NCI-H2196 treated with DMSO at 0.1 percent for 48 hours (cell line): ENCODE results near the gene DOK1.

Experiments used
- DNase-seq: peaks from one replicate; lab custom pipeline; 2025; ENCODE audit not compliant: unreplicated experiment; lab: John Stamatoyannopoulos, UW

The DOK1 gene

DNA sequence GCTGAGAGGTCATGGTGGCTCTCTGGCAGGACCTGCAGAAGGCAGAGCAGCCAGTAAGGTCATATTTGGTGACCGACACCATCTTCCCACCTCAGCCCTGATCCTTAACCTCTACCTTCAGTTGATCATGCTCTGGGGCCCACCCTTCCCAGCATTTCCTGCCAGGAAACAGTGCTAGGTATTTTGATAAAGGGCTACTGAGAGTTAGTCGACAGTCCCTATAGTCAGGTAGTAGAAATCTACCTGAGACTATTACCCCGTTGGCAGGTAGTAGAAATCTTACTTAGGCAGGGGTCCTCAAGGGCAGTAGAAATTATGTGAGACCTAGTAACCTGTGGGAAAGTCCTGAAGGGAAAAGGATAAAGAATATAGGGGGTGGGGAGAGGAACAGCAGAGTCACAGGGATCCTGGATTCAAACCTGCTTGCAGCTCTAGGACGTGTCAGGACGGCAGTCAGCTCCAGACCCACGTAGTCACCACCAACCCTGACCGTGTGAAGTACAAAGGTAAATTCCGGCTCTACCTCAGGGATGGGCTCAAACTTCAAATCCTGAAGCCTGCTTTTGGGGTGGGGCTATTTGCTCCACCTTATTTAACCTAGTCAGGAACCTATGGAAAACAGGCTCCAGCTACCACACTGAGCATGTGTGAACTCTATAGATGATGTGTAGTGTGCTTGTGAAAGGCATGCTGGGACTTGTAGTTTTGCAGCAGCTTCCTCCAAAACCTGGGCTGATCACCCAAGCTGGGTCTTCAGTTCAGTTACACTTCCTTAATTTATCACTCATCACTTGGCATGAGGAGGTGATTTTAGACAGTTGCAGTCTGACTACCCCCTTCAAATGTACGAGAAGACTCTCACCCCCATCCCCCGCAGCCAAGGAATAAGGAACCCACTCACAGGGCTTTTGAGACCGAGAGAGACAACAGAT lies 28.5 kb upstream of the DOK1 start, which contains the start of gene DQX1:
TSS of gene DQX1 (minus strand) at position 515 of the 932 bp plus-strand sequence. CDS start at position 13, 502 bp downstream.
- DNase-seq: no peak

- DNase-seq: no peak
Observed at GRCh38 chr2:74526649-74527230, 27.8 kb upstream of the DOK1 start.

GRCh38 chr2:74527741-74528140 lies 26.8 kb upstream of the DOK1 start:
- no peak for DNase-seq

GRCh38 chr2:74528600-74529356 lies 25.7 kb upstream of the DOK1 start:
- DNase-seq: no peak

DNA sequence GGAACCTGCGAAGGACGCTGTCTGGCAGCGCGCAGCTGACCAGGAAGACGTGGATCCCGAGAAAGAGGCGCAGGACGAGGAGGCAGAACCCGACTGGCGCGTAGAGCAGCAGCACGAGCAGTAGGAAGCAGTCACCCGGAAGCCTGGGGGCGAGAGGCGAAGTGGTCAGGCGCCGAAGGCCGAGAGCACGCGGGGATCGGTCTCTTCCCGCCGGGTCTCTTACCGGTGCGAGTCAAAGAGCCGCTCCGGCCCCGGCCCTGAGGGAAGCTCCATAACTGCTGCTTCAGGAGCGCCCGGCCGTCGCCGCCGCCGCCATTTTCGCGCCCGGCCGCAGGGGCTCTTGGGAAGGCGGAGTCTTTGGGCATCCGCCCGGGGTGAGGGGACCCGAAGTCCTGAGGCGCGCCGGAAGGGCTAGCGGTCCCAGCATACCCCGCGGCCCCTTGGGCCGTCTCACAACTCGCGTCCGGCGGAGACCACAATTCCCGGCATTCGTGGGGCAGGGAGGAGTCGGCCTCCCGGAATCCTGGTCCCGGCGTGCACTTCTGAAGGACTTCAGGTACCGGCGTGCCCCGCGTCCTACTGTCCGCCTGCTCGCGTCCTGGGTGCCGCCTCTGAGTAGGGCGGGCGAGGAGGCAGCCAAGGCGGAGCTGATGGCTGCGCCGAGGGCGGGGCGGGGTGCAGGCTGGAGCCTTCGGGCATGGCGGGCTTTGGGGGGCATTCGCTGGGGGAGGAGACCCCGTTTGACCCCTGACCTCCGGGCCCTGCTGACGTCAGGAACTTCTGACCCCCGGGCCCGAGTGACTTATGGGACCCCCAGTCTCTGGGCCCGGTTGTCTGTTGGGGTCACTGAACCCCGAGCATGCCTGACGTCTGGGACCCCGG lies 24.9 kb upstream of the DOK1 start, which contains the start of the genes AUP1 and HTRA2:
TSS of gene AUP1 (minus strand) at position 350 of the 882 bp plus-strand sequence. CDS start at position 273, 77 bp downstream.
TSS of gene HTRA2 (plus strand) at position 577 of the 882 bp plus-strand sequence. CDS start at position 651, 74 bp downstream.
- peak; percentile 84 for DNase-seq

DNA sequence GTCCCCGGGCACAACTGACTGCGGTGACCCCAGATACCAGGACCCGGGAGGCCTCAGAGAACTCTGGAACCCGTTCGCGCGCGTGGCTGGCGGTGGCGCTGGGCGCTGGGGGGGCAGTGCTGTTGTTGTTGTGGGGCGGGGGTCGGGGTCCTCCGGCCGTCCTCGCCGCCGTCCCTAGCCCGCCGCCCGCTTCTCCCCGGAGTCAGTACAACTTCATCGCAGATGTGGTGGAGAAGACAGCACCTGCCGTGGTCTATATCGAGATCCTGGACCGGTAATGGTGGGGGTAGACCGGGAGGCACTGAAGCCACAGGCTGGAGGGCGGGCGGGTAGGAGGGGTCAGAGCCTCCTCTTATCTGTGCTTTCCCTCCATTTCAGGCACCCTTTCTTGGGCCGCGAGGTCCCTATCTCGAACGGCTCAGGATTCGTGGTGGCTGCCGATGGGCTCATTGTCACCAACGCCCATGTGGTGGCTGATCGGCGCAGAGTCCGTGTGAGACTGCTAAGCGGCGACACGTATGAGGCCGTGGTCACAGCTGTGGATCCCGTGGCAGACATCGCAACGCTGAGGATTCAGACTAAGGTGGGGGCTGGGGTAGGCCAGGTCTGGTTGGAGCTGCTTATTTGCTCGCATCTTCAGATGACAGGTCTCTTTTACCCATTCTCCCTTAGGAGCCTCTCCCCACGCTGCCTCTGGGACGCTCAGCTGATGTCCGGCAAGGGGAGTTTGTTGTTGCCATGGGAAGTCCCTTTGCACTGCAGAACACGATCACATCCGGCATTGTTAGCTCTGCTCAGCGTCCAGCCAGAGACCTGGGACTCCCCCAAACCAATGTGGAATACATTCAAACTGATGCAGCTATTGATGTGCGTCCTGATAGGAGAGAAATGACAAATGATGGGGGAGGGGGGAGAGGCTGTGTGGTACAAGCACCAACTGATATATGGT lies 24.0 kb upstream of the DOK1 start:
- no peak for DNase-seq

DNA sequence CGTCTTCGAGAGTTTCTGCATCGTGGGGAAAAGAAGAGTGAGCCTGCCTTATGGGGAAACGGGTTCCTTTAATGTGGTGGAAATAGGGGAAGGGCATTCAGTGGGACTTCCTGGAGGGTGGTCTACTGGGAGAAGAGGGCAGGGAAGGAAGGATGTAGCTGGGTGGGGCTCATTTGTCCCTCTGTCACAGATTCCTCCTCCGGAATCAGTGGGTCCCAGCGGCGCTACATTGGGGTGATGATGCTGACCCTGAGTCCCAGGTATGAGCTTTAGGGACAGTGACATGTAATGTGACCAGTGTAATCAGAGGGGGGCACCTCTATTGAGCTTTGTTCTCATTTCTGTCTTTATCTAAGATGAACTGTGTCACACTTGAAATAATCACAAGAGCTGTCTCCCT lies 22.9 kb upstream of the DOK1 start:
- DNase-seq: no peak

DNA sequence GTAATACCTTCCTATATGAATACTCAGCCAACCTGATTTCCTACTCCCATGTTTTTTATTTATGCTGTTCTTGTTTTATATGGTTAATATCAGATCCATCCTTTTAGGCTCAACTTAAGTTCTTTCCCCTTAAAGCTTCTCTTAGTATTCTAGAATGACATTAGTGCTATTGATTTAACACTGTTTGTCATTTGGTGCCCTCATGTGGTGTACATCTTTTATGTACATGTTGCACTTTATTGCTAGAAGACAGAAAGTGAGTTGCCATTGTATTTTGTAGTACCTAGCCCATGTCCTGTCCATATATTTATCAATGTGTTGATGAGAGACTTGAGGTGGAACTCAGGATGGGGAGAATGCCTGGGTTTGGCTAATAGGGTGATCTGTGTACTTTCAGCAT lies 22.3 kb upstream of the DOK1 start:
- DNase-seq: no peak

DNA sequence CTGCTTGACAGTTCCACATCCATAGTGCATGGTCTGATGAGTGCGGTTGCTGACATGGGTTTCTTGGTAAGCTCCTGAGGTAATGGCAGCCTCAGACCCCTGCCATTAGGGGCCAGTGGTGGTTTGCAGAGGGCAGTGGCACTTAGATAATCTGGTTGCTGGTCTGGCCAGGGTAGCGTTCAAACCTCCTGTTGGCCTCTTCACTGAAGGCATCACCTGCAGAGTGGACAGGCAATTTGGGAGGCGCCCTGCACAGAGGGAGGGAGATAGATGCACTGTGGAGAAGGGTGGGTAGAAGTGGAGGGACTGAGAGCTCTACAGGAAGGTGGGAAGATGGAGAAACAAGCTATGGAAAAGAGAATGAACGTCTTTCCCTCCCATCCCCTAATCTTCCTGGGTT lies 21.1 kb upstream of the DOK1 start:
- DNase-seq: no peak

- no peak for DNase-seq
Observed at GRCh38 chr2:74534411-74534810, 20.1 kb upstream of the DOK1 start.

- no peak for DNase-seq
Observed at GRCh38 chr2:74535440-74535965, 19.0 kb upstream of the DOK1 start.

GRCh38 chr2:74536166-74536950 lies 18.2 kb upstream of the DOK1 start:
- no peak for DNase-seq

DNA sequence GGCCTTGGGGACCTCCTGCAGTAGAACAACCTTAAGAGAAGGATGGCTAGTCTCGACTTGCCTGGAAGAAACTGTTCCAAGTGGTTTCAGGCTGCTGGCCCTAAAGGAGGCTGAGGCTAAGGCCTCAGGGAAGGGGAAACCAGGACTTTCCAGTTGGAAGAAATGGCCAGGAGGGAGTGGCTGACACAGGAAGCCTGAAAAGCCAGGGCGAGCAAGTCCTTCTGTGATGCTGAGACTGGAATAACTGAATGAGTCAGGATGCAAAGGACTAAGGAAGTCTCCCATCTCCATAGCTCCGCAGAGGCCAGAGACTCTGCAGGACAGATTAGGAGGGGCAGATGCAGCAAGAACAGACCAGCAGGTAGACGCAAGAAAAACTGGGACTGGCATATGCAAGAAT lies 17.4 kb upstream of the DOK1 start:
- no peak for DNase-seq

DNA sequence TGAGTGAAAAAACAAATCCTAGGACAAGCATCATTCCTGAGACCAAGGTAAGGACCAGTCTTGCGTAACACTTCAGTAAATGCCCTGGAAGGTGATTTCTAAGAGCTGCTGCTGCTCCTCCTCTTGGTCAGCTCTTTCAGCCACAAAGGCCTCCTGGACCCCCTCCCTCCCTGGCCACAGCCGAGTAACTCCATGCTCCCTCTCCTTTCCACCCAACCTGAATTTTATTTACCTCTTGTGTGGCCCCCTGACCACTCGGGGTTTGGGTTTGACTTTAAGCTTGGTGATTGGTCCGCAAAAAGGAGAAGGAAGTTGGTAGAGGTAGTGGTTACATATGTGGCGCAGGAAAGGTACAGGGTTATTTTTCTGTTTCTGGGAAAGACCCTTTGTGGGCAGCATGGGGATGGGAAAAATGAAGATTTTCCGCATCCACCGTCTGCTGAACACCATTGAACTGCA lies 15.6 kb upstream of the DOK1 start:
- no peak for DNase-seq

DNA sequence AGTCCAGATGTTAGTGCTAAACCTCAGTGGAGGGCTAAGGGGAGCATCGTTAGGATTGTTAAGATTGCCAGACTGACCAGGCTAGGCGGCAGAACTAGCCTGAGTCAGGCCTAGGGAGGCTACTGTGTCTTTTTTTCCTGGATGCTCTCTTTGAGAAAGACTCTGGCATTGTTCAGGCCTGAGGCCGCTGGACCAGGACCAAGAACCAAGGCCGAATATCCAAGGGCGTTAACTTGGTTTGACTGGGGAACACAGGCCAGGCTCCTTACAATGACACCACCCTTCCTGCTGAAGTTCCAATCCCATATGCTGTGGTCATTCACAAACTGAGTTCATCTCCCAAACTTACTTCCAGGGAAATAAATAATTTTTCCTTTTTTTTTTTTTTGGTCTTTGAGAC lies 14.2 kb upstream of the DOK1 start:
- DNase-seq: no peak

GRCh38 chr2:74542978-74543377 lies 11.5 kb upstream of the DOK1 start:
- DNase-seq: no peak

GRCh38 chr2:74544634-74545033 lies 9.9 kb upstream of the DOK1 start:
- no peak for DNase-seq

- DNase-seq: no peak
Observed at GRCh38 chr2:74546004-74546403, 8.5 kb upstream of the DOK1 start.
